ENCODE measurements around the gene PLD4.

PLD4 gene

GRCh38 chr14:104927901-104928300, 3.2 kb downstream of the PLD4 start:
- TF ChIP-seq FOXP2 (optimal IDR thresholded peaks at IDR 0.05; ENCODE audit: borderline replicate concordance, extremely low read depth, extremely low read length, insufficient read depth) (no peak), POLR2AphosphoS5 (IDR thresholded peaks at IDR 0.05; ENCODE audit: low read depth, low read length) (no peak), SIN3A (IDR thresholded peaks at IDR 0.05; ENCODE audit: borderline replicate concordance, insufficient read depth, low read length) (no peak), REST (IDR thresholded peaks at IDR 0.05; ENCODE audit: insufficient read depth in 1 of 2, low read depth in 2 of 2, low read length in 2 of 2) (no peak), TAF1 (IDR thresholded peaks at IDR 0.05; ENCODE audit: borderline replicate concordance, insufficient read depth, low read length) (no peak)

- no peak for TF ChIP-seq SIN3A (IDR thresholded peaks at IDR 0.05; ENCODE audit: borderline replicate concordance, insufficient read depth, low read length)
- TF ChIP-seq TAF1 (IDR thresholded peaks at IDR 0.05; ENCODE audit: borderline replicate concordance, insufficient read depth, low read length): no peak
- TF ChIP-seq POLR2AphosphoS5 (IDR thresholded peaks at IDR 0.05; ENCODE audit: low read depth, low read length): no peak
- no peak for TF ChIP-seq FOXP2 (optimal IDR thresholded peaks at IDR 0.05; ENCODE audit: borderline replicate concordance, extremely low read depth, extremely low read length, insufficient read depth)
- TF ChIP-seq REST (IDR thresholded peaks at IDR 0.05; ENCODE audit: insufficient read depth in 1 of 2, low read depth in 2 of 2, low read length in 2 of 2): no peak
Observed at GRCh38 chr14:104928391-104929133, 3.9 kb downstream of the PLD4 start.

GRCh38 chr14:104929268-104930230, 4.9 kb downstream of the PLD4 start:
- TF ChIP-seq TAF1 (IDR thresholded peaks at IDR 0.05; ENCODE audit: borderline replicate concordance, insufficient read depth, low read length) (no peak), FOXP2 (optimal IDR thresholded peaks at IDR 0.05; ENCODE audit: borderline replicate concordance, extremely low read depth, extremely low read length, insufficient read depth) (no peak), SIN3A (IDR thresholded peaks at IDR 0.05; ENCODE audit: borderline replicate concordance, insufficient read depth, low read length) (no peak), POLR2AphosphoS5 (IDR thresholded peaks at IDR 0.05; ENCODE audit: low read depth, low read length) (no peak)

GRCh38 chr14:104930526-104931303, 6.0 kb downstream of the PLD4 start:
- TF ChIP-seq POLR2AphosphoS5 (IDR thresholded peaks at IDR 0.05; ENCODE audit: low read depth, low read length): no peak
- no peak for TF ChIP-seq REST (IDR thresholded peaks at IDR 0.05; ENCODE audit: insufficient read depth in 1 of 2, low read depth in 2 of 2, low read length in 2 of 2)
- TF ChIP-seq FOXP2 (optimal IDR thresholded peaks at IDR 0.05; ENCODE audit: borderline replicate concordance, extremely low read depth, extremely low read length, insufficient read depth): no peak
- no peak for TF ChIP-seq TAF1 (IDR thresholded peaks at IDR 0.05; ENCODE audit: borderline replicate concordance, insufficient read depth, low read length)
- no peak for TF ChIP-seq SIN3A (IDR thresholded peaks at IDR 0.05; ENCODE audit: borderline replicate concordance, insufficient read depth, low read length)
